Stimulated activated CD4-positive, alpha-beta T cell treated with anti-CD3 and anti-CD28 coated beads, Interleukin-1b, Interleukin-23, amount 100 ng/mL, for 48 hours (primary cell): Measurements from ENCODE around the gene HOTAIR.

ENCODE experiments used
- DNase-seq: peaks from one replicate; pipeline ENCODE4 v3.0.0-alpha.2; 2020

The HOTAIR gene

DNA sequence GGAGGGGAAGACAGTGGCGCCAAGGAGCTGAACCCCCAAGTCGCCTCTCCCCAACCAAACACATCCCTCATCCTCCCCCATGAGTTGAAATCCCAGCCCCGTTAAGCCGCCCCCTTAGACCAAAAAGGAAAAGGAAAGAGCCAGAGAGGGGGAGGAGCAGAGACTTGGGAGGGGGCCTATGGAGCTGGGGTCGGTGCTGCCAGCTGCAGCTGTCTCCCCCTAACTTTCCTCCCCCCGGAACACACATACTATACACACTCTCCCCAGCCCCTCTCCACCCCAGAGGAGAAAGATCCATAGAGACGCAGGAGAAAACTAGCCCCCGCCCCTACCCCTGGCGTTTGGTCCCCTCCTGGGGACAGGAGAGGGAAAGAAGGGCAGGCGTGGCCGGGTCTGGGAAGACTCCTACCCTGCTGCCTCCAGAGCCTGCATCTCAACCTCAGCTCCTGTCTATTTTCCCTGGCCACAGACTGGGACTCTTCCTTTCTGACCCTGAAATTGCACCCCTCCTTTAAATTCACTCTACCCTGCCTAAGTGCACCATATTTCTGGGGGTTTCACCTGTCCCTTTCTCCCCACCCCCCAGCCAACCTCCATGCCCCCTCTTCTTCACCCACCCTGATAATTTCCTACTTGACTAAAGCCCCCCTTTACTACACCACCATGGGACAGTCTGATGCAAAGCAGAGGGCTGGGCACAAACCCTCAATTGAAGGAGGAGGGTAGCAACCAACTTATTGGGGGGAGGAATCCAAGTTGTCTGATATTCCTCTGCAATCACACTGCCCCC lies 23.6 kb upstream of the HOTAIR start:
- no peak for DNase-seq

DNA sequence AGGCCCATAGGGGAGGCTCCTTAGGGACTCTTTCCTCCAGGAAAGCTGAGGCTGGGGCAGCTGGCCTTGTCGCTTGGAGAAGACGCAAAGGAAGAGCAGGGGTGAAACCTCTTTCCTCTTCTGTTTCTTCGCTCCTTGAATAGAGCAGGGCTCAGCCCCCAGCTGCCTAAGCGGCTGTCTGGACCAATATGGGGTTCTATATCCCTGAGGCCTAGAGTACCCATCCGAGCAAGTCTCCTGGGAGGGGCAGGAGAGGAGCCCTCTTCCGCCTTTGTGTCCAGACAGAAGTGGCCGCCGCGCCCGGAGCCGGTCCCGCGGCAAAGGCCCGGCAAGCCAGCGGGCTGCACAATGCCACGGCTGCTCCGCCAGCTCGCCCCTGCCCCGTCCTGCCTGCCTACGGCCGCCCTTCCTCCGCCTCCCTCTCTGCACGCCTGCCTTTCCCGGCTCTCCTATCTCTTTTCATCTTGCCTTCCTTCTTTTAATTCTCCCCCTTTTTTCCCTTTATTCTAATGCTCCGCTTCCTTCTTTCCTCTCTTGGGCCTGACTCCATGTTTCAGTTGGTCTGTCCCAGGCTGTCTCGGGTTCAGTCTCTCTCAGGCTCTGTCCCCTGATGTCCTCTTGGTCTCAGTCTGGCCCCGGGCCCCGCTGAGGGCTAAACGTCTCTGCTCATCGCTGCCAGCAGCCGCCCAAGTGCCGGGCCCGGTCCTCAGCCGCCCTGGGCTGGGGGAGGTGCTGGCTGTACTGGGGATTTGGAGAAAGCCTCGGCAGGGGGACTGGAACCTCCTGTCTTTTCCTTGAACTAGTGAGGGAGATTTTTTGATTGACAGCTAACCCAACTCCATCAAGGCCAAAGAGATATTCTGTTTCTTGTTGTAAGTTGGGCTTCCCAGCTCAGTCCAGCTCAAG lies 22.7 kb upstream of the HOTAIR start:
- no peak for DNase-seq

DNA sequence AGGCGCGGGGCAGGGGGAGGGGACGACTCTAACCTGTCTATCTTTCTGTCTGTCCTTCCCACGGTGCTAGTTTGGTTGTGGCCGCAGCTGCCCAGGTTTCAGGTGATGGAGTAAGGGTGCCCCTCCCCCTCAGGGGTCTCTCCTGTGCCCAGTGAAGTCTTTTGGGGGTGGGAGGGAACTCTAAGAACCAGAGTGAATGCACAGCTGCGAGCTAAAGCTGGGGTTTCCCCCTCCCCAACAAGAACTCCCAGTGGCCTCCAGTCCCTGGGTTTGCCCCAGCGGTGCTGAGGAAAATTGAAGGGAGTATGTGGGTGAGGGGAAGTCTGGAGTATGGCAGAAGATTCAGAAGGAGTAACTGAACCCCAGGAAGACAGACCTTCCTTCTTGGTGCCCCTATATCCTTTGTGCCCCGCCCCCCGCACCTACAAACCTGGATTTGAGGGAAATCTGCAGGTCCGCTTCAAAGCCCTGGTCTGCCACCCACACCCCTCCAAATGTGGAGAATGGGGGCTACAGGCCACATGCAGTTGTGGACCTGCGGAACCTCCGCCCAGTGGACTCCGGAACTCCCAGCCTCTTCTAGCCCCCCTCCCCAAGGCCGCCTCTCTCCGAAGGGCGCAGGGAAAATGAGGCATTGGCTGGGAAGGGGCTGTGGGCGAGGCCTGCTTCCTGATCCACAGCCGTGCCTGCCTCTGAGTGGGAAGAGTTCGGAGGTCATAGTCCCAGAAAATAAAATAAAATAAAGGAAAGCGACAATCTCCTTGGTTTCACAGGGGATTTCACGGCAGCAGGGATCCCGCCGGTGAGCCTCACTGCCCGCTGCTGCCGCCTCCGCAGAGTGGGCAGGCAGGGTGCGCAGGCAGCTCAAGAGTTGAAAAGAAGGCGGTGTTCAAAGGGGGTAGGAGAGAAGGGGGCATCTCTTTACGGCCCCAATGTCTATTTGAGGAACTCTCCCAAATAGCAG lies 21.8 kb upstream of the HOTAIR start:
- DNase-seq: no peak

DNA sequence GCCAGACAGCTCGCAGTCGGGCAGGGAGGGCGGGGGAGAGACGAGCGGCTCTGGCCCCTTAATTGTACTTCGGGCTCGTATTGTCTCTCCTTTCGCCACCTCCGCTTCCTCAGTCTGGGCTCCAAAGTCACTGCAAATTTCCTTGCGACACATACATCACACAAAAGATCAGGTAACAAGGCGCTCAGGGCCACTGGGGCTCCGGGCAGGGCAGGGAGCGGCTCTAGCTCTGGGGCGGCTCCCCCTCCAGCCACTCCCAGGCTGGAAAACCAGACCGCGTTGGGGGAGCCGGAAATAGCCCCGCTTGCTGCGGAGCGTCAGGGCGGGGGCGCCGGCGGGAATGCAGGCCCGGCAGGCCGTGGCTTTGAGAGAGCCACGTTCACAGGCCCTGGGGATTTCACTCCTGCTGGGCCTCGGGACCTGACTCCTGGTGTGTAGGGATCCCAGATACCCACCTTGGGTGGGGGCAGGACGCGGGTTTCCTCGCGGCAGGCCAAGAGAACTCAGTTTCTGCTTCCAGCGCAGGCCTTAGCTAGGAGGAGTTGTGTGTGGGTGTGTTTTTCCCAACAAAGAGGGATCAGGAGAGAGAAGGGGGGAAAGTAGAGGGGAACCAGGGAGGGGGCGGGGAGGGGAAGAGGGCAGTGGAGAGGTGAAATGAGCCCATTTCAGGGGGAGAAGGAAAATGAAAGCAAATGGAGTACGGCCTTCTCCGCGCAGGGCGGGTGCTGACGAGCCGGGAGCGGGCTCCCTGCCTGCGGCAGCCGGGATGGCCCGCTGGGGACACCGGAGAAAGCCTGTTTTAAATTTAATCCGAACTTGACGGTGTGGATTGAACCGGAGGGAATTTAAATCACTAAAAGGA lies 20.9 kb upstream of the HOTAIR start:
- DNase-seq: no peak

DNA sequence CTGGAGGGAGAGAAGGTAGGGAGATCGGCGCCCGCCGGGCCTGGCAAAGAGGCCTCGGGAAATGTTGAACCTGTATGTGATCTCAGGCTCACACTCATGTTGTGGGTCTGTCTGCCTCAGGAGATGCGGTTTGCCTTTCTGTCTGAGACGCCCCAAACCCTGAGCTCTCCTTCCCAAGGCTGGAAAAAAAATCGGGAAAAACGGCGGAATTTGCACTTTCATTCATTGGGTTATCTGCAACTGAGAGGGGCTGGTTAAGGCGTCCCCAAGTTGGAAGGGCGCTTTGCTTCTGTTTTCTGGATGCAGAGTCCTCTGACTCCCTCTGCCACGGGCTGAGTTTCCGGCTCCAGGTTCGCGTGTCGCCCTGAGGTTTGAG lies 20.2 kb upstream of the HOTAIR start:
- no peak for DNase-seq

DNA sequence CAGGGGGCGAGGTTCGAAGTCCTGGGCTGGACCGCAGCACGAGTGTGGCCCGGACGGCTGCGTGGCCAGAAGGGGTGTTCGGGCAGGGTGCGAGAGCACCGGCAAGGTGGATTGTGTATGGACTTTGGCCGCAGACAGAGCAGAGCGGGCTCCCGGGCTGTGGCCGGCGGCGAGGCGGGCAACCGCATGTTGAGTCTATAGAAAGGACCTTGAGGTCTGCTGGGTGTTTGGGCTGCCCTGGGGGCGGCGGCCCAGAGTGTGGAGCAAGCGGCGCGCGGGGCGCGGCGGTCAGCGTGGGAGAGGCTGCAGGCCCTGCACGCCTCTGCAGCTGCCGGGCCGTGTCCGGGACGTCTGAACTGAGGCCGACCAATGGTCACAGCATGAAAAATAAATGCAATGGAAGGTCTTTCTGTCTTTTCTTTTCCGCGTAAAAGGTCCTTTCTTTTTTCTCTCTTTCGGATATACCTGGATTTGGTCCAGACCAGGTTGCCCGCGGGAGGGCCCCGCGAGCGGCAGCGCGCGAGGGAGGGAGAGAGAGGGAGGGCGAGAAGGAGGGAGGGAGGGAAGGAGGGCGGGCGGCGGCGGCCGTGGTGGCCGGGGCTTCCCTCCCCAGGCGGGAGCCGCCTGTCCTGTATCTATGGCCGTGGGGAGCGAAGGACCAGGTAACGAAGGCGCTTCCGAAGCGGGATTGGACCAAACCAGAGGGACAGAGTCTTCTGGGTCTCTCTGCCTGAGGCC lies 19.7 kb upstream of the HOTAIR start:
- DNase-seq: no peak

DNA sequence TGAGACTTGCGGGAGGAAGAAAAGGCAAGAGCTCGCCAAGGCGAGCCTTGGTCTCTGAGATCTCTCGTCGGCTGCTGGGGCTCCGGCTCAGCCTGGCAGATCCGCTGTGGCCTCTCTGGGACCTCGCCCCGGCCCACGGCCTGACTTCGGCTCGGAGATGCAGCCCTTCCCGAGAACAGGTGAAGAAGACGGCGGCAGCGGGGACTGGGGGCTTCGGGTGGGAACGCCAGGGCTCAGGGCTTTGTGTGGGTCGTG lies 19.2 kb upstream of the HOTAIR start:
- no peak for DNase-seq

DNA sequence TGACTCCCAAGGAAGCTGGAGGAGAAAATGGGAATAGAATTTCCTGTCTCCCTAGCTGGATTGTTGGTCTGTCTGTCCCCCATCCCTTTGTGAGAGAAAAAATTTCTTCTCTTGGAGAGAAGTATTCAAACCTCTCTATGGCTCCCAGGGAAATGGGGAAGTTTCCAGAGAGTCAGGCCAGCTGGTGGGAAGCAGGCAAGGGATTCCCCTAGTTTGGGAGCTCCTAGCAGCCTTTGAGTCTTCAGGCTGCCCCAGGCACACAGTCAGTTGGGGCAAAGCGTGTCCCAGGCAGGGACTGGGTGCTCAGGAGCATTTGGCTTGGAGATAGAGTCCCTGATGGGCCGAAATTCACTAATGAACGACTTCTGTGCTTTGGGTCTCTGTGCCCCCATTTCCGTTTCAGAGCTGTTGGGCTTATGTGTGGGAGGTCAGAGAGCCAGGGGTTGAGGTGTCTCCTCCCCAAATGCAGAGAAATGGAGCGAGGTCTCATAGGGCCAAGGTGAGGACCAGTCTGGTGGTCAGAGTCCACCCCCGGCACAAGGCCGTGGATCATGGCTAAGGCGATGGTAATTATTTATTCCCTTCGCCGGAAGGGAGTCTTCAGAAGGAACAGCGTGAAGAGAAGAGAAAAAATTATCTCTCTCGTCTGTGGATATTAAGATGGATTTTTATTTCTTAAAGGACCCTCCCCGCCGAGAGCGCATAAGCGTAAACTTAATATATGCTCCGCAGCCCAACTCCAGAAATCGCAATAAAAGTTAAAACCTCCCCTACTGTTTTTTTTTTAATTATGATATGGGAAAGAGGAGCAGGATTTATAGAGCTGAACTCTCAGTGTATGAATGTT lies 18.6 kb upstream of the HOTAIR start:
- no peak for DNase-seq

DNA sequence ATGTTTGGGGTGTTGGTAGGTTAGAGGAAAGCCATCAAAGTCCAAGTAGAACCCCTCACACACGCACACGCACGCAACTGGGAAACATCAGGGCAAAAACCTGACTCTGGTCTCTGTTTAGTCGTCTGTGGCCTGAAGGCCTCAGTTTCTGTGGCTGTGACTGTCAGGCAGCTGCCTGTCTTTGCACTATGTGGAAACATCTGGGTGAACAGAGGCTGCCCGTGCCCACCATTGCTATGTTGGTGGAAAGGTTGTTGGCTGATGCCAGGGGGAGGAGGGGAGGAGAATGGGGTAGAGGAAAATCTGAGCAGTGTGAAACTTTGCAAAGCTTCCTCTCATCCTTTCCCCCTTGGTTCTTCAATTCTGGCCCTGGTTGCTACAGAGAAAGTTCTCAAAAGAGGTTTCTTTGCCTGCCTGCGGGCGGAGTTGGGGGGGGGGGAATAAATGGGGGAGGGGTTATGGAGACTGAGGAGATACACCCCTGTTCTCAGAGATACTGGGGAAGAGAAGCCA lies 17.7 kb upstream of the HOTAIR start:
- no peak for DNase-seq

DNA sequence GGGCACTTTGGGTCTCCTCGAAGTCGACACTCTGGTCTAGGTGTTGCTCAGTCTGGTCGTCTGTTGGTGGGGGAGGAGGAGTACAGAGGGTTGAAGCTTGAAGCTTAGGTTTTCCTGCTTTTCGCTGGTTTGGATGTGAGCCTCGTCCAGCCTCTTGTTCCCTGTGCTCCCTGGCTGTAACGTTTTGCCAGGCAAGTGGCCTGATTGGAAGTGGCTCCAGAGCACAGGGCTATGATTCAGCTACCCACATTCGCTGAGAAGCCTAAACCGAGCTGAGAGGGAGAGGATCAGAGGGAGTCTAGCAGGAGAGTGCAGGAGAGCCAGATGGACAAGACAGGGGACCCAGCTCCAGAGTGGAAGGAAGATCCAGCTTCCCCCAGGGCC lies 16.3 kb upstream of the HOTAIR start:
- DNase-seq: no peak

DNA sequence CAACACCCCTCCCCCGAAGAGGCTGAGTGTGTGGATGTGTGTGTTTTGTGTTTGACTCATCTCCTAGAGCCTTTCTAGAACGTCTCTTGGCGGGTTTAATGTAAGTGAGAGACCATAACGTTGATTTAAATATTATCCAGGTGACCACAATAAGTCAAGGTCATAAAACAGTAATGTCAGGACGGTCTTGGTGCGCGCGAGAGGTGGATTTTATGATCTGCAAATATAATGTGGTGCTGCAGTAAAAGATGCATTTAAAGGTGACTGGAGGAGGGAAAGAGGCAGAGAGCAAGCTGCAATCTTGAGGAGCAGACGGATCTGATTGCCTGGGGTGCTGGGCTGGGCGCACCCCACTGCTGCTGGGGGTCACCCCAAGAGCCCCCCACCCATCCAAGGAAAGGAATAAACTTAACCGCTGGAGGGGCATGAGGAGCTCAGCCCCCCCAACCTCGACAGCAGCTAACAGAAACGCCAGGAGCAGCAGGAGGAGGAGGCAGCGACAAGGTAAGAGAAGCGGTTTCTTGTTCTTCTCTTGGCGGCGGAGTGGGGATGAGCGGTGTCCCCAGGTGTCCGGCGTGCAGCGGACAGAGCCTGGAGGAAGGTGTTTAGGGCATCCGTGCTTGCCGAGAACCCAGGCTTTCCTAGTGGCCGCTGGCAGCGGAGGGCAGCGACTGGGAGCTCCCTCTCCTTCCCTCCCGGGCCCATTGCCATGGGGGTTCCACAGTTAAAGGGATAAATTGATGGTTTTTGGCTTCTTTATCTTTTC lies 15.7 kb upstream of the HOTAIR start:
- no peak for DNase-seq

DNA sequence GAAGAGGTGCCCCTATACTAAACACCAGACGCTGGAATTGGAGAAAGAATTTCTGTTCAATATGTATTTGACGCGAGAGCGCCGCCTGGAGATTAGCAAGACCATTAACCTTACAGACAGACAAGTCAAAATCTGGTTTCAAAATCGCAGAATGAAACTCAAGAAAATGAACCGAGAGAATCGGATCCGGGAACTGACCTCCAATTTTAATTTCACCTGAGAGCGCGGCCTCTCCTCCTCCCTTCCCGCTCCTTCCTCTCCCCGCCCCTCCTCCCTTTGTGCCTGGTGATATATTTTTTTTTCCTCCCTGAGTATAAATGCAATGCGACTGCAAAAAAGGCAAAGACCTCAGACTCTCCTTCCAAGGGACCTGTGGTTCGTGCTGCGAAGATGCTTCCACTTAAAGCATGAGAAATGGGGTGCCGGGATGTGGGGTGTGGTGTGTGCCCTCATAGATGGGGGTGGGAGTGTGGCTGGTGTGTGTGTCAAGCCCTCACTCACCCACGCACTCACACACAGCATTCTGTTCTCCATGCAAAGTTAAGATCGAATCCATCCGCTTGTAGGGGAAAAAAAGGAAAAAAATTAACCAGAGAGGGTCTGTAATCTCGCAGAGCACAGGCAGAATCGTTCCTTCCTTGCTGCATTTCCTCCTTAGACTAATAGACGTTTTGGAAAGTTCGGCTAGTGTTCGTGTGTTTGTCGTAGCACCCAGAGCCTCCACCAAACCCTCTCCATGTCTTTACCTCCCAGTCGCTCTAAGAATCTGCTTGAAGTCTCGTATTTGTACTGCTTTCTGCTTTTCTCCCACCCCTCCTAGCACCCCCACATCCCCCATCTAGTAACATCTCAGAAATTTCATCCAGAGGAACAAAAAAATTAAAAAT lies 14.7 kb upstream of the HOTAIR start:
- DNase-seq: no peak

DNA sequence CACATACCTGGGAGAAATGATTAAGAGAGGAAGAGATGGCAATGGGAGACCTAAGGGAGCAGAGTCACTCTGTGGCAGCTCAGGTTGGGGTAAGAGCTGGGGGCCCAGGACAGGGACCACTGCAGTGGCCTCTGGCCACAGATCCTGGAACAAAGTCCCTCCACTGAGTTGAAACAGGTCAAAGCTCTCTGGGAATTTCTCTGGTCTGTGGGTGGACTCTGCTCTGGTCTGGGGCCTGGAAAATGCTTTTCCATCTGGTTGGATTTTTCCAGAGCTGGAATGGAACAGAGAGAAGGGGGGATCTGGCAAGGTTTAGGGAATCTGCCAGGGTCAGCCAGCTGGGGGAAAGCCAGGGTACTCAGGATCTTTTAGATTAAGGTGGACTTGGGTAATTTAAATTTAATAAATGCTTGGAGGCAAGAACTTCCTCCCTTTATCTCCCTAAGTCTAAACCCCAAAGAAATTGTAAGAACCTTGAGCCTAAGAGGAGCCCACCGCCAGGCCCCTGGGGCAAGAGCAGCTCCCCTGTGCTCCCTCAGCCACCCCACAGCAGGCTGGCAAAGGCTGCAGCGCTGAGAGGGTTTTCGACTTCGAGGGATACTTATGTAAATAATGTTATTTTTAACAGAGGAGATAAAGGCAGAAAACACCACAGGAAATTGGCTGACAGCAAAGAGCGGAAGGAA lies 13.9 kb upstream of the HOTAIR start:
- DNase-seq: no peak

DNA sequence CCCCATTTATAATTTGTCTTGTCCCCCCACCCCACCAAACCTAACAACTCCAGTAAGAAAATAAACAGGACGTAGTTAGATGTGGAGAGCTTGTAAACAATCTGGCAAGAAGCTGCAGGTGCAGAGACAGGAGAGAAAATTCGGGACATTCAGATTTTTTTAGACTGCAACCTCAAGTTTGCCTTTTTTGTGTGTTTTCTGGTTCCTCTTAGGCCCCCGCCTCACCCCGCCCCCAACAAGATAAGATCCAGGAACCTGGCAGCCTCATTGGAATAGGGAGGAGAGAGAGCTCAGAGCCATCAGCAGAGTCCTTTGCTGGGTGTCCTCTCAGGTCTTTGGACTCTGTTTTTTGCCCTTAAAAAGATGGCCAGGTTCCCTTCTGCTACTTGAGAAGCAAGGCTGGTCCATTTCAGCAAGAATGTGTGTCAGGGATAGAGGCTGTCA lies 13.1 kb upstream of the HOTAIR start:
- no peak for DNase-seq

DNA sequence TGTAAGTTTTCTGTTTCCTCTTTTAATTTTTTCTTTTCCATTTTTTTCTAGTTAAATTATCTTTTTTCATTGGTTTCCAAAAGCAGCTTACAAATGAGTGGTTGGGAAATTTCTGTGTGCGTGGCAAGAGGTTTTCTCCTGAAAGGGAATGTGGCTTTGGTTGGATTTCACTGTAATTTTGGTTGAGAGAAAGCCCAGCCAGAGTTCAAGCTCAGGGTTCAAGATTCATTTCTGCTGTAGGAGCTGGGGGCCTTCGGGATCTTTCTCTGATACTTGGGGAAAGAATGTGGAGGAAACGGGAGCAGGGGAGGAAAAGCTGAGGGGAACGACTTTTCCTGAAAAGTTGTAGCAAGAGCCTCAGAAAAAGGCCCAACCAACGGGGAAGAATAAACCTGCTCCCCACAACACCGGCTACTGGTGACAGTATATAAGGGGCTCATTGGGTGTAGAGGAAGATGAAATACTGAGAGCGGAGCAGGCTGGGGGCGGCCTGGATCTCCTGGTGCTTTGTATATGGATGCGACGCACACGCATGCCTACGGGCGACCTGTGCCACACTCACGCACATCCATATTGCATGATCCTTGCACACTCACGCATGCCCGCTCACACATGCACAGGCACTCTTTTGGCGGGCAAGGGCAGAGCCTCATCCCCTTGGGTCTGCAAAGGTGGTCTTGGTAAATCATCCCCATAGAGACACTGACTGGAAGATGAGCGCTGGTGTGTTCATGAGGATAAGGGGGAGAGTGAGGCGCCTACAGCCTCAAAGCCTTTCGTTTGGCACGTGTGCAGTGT lies 12.1 kb upstream of the HOTAIR start:
- no peak for DNase-seq

DNA sequence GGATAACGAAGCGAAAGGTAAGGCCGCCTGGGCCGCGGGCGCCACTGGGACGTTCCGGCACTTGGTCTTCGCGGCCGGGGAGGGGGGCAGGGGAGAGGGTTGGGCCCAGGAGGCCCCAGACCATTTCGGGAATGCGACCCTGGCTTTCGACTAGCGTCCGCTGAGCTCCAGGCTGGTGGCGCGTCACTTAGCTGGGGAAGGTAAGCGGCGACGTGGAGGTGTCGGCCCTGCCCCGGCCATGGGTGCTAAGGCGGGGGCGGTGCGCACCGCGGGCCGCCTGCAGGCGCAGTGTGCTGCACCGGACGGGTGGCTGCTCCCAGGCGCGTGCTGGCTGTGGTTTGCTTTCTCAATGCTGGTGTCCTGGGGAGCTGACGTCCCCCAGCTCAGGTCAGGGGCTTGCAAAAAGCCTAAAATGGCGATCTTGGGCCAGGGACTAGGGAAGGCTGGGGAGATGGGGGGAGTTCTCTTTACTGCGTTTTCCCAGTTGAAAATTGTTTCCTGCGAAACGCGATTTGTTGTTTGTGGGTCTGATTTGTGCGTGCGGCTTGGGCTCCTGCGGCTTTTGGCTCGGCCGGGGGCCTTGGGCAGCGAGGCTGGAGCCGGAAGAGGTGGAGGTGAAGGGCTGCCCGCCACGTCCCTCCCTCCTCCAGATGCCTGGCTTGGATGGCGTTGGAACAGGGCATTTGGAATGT lies 11.4 kb upstream of the HOTAIR start:
- DNase-seq: no peak

DNA sequence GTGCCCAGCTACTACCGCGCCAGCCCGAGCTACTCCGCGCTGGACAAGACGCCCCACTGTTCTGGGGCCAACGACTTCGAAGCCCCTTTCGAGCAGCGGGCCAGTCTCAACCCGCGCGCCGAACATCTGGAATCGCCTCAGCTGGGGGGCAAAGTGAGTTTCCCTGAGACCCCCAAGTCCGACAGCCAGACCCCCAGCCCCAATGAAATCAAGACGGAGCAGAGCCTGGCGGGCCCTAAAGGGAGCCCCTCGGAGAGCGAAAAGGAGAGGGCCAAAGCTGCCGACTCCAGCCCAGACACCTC lies 10.9 kb upstream of the HOTAIR start:
- no peak for DNase-seq
